Activated CD4-positive, CD25-positive, alpha-beta regulatory T cell treated with anti-CD3 and anti-CD28 coated beads, Interleukin-2, amount 50 U/mL, for 72 hours (primary cell): ENCODE data around the gene MTMR3.

Experiments used
- DNase-seq: peaks from one replicate; pipeline ENCODE4 v3.0.0; 2021

MTMR3 gene

DNA sequence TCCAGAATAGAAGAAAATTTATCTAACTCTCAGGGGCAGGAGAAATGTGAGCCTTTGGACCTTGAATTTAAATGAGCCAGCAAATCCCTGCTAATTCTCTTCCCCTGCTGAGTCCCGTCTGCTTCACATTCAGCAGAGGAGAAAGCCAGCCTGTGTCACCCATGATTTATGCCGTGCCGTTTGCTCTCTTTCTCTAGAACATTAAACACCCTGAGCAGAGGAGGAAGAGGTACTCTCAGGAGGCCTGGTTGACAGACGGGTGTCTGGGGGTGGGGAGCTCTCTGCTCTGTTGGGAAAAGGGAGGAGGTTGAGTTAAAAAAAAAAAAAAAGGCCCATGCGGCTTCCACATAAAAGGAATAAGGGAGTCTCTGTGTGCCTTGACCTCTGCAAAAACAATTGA is 11.3 kb upstream of the MTMR3 start:
- DNase-seq = no peak

DNA sequence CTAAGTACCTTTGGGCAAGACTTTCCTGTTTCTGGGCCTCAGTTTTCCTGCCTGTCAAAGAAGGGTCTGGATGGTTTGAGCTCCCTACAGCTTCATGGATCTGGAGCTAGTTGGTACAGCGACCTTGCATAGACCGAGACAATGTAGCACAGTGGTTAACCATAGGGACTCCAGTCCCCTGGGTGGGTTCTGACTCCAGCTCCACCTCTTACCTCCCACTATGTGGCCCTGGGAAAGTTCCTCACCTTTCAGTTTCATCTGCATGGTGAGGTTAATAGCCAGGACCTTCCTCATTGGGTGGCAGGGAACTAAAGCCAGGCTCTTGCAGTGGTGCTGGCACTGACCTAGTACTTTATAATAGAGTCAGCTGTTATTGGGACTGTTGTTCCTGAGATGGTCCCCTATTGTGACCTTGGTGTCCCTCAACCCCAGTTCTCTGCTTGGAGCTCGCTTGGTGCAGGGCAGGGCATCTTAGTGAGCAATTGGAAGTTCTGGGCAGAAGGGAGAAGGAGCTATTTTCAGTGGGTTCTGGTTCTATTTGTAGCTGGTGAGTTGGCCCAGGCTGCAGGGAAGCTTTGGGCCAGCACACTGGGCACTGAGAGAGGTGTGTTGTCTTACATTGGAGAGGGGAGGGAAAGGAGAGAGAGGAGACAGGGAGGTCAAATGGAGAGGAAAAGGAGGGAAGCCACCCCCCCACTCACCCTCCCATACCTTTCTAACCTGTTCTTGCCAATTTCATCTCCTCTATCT is 10.7 kb upstream of the MTMR3 start:
- no peak for DNase-seq

DNA sequence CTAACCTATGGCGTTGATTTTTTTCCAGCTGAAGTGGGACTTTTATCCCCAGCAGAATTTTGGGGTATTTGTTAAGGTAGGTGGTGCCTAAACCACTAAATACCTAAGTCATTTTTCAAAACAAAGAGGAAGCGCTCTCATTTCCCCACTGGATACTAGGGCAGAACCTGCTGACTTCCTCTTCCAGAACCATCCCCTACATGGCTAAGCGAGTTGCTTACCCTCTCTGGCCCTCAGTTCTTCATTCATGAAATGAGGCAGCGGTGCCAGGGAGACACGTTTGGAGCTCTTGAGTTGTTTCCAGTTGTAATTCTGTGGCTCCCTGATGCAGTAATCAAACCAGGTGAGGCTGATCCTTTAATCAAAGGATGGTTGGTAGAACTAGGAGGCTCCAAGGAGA is 10.0 kb upstream of the MTMR3 start:
- DNase-seq = no peak

DNA sequence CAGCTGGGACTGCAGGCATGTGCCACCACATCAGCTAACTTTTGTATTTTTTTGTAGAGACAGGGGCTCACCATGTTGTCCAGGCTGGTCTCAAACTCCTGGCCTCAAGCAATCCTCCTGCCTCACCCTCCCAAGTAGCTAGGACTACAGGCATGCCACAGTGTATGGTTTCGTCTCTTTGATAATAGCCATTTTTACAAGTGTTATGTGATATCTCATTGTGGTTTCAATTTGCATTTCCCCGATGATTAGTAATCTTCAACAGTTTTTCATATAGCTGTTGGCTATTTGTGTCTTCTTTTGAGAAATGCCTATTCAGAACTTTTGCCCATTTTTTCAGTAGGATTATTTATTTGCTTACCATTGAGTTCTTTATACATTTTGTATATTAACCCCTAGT is 9.0 kb upstream of the MTMR3 start:
- no peak for DNase-seq

DNA sequence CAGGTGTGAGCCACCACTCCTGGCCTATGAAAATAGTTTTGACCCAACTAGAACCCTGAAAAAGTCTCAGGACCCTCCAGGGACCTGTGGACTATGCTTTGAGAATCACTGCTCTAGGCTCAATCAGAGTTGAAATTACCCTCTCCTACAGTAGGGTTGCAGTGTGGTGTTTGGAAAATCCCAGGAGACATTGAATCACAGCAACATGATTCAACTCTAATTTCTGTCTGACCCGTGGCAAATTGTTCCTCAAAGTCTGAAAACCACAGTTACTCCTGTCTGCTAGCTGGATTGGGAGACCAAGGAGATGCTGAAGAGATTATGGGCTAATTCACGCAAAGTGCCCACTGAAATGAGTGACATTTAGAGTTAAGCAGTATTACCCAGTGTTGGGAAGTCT is 5.4 kb upstream of the MTMR3 start:
- no peak for DNase-seq

DNA sequence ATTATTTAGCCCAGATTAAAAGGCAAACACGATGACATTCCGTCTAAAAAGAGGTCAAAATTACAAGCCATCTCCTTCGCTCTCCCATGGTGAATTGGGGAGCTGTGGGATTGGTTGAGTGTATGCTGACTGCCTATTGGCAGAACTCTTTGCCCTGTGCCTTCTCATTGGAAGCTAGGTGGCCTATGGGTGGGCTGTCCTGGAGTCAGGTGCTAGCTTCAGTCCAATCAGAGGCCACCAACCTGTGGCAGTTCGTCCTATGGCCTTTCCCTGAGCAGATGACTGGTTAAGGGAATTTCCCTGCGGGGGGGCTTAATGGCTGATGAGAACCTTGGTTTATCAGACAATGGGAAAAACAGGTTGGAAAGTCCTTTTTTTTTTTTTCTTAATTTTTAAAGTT is 3.2 kb upstream of the MTMR3 start:
- peak; percentile 35 for DNase-seq

DNA sequence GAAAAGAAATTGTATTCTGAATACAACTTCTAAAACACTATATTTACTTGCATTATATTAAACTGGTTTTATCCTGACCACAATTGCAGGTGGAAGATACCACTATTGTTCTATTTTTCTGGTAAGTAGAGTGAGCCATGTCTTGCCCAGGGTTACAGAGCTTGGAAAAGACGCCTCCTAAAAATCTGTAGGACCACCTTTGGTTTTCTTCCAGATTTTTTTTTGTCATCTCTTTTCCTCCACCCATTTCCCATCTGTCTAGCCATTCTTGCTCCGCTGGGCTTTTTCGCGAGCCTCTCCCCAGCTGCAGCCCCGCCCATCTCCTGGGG is 294 bp upstream of the MTMR3 start:
- no peak for DNase-seq

DNA sequence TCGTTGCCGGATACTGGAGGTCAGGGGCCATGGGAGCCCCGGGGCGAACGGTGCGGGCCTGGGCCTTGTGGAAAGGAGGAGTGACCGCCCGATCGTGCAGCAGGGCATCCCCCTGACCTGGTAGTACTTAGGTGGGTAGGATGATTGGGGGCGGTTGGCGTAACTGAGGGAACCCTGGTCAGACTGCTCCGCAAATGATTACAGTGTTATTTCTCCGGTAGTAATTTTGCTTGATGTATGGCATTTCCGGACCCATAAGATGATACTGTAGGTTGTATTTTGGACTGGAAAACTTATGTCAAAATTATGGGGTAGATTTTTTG is 762 bp downstream of the MTMR3 start:
- DNase-seq = no peak

DNA sequence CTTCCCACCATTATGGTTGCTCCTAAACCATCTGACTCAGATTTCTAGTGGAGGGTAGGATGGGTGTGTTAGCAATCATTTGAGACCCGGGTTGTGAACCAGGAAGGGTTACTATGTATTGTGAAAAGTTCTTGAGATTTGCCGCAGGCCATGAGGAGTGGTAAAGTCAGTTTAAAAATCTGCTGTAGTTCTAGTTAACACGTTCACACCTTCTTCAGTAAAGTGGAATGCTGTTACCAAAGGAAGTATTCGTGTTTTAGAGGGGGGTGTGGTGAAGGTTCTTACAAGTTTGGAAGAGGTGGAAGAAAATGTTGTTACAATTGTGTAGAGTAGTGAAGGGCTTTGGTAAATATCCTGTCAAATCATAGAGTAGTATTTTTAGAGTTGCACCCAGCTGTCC is 2.6 kb downstream of the MTMR3 start:
- DNase-seq = no peak

DNA sequence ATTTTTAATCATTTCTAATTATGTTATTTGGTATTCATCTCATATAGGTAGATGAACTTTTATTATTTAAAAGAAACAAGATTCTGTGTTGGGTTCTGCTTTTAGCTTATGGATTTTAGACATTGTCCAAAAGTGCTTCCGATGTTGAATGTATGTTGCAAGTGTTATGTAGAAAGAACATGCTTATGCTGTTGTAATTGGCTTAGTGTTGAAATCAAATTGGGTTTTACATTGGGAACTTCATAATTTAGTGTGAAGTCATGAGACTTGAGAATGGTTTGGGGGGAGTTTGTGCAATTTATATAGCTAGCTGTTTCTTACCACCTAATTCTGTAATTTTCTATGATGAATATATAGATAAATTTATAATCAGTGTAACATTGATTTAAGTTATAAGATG is 3.6 kb downstream of the MTMR3 start:
- no peak for DNase-seq

DNA sequence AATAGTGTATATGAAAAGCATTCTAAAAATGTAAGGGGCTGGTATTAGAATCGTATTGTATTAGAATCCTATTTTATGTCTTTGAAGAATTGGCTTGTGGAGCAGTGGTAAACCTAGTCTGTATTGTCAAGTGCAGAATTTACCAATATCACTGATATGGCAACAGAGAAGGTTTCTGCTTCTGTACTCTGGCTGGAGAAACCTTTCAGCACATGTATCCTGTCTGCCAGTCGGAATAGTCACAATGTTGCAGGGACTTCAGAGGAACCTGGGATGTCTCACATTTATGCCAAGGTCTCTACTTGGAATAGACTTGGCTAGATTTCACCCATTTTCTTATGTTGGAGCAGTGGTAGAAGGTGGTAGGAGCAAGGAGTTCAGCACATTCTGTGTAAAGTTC is 4.4 kb downstream of the MTMR3 start:
- no peak for DNase-seq

DNA sequence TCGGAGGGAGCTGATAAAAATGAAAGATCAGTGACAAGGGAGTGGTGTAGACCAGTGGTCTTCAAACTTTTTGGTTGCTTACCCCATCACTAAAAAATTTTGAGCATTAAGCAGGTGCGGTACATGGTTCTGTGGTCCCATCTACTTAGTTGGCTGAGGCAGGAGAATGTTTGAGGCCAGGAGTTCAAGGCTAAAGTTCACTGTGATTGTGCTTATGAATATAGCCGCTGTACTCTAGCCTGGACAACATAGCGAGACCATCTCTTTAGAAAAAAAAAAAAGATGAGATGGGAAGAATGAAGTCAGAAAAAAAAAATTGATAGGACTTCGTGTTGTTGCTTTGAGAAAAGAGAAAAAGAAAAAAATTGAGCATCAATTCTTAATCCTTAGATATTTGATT is 7.8 kb downstream of the MTMR3 start:
- no peak for DNase-seq

DNA sequence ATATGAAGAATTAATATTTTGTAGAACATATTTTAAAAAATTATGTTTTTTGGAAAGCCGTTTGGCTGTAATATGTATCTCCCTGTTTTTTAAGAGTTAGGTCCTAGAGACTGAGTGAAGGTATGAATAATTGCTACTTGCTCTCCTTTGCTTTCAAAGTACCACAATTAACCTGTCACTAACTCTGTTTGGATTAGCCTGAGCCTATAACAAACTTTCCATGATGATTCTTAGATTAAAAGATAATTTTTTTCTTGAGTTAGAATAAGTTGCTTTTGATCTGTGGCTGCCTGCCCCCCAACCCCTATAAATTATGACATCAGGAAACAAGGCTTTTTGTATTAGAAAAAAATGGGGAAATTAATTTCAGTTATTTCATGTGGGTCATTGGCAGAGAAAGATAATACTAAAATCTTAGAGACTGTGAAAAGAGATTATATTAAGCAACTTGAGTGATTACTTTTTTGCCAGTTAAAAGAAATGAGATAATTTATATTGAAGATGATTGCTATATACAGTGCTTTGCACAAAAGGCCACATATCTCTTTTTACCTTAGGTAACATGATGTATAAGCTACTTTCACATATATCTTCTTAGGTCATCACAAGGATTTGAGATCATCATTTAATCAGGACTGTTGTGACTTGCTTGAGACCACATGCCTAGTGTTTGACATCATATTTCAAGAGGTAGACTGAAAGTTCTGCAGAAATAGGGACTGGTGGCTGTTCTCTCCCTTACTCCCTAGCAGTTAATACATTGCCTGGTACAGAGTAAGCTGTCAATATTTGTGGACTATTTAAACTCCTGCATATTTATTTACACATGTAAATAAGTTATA is 9.6 kb downstream of the MTMR3 start:
- no peak for DNase-seq

DNA sequence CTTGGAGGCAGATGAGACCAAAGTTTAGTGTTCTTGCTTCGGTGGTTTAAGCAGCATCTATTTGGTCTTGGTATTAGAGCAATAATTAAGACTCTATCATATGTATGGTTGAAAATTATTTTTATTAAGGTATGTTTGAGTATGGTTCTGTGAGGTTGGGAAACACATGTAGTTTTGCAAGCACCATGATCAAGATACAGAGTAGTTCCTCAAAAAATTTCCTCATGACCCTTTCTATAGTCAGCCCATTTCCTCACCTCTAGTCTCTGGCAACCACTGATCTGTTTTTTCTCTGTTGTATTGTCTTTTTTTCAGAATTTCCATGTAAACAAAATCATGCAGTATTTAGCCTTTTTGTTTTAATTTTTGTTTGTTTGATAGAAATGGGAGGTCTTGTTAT is 18.4 kb downstream of the MTMR3 start:
- DNase-seq = no peak

DNA sequence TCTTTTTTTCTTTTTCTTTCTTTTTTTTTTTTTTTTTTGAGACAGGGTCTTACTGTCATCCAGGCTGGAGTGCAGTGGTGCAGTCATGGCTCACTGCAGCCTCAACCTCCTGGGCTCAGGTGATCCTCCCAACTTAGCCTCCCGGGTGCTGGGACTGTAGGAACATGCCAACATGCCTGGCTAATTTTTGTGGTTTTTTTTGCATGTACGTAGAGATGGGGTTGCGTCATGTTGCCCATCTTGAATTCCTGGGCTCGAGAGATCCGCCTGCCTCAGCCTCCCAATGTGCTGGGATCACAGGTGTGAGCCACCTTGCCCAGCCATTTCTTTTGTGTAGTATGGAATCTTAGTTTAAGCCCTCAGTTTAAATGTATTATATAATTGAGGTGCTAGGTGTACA is 20.4 kb downstream of the MTMR3 start:
- no peak for DNase-seq

DNA sequence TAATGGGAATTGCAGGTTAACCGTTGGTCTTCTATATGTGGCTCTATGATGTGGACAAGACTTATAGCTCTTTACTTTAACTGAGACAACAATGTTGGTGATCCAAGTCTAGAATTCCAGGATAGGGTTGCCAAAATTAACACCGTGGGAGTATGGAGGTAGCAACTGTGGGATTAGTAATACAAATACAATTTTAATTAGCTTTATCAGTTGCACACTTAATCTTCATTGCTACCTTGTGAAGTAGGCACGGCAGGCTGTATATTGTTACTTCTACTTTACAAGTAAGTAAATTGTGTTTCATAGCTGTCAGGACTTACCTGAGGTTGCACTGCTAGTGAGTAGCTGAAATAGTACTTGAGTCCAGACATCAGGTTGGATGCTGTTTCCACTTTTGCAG is 21.0 kb downstream of the MTMR3 start:
- DNase-seq = no peak

DNA sequence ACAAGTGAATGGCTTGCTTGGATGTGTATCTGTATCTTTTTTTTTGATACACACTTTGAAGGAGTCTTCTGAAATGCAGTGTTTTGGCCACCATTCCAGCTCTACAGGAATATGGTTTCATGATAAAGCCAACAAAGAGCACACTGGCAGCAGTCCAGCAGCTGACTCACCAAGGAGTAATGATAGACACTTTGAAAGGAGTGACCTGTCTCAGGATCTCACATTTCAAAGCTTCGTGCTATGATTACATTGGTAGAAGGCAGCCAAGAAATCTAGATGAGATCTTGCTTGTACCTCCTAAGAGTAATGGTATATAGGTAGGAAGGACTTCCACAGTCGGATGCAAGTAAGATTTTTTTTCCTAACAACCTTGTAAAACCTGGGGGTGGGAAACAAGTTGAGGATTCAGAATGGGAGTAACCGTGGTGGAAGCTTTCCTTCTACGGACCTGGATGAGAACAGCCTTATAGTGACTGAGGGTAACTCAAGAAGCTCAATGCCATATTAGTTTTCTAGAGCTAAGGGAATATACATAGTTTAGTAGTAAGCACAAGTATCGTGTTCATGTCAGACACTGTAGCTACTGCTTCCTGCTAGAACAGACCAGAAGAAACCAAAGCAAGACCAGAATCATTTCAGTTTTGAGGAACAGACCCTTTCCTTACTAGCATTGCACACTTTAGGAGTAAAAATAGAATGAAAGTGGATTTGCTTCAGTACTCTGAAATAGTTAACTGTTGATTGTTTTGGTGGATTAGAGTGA is 25.0 kb downstream of the MTMR3 start:
- no peak for DNase-seq

DNA sequence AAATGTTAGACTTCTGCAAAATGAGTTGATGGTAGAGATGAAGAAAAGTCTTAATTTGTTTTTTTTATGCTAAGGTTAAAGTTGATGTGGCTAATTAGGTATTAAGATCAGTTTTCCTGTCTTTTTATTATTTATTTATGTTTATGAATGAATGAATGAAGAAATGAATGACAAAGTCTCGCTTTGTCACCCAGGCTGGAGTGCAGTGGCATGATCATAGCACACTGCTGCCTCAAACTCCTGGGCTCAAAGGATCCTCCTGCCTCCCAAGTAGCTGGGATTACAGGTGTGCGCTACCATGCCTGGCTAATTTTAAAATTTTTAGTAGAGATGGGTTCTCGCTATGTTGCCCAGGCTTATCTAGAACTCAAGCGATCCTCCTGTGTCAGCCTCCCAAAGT is 29.2 kb downstream of the MTMR3 start:
- DNase-seq = no peak

DNA sequence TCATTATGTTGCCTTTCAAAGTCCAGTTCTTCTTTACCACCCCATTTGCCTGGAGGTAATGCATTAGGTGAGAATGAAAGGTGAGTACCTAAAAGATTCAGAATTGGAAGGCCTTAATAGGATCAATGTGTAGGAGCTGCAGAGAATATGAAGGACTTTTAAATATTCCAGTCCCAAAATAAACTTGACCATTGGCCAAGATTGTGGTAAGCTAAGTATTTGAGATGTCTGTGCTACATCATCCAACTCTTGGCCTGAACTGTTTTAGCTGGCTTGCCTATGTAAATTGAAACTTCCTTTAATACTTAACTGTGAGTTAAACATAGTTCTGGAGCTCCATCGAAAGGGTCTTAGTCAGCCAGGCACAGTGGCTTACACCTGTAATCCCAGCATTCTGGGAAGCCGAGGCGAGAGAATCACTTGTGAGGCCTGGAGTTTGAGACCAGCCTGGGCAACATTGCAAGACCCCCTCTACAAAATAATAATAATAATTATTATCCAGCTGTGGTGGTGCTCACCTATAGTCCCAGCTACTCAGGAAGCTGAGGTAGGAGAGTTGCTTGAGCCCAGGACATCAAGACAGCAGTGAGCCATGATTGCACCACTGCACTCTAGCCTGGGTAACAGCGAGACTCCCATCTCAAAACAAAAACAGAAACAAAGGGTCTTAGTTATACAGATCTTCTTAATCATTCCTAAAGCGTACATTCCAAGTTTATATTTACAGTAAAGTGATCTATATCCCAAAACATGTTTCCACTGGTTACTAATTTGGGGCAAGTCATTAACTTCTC is 29.8 kb downstream of the MTMR3 start:
- no peak for DNase-seq

DNA sequence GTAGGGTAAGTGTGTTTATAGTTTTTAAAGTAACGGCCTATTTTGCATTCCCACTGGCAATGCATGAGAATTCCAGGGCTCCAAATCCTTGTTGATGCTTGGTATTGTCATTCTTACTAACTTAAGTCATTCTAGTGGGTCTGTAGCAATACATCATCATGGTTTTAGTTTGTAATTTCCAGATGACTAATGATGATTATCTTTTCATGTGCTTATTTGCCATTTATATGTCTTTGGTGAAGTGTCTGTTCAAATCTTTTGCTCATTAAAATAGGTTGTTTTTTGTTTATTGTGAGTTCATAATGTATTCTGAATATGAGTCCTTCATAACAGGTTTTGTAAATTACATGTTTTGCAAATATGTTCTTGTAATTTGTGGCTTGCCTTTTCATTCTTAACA is 31.2 kb downstream of the MTMR3 start:
- no peak for DNase-seq

DNA sequence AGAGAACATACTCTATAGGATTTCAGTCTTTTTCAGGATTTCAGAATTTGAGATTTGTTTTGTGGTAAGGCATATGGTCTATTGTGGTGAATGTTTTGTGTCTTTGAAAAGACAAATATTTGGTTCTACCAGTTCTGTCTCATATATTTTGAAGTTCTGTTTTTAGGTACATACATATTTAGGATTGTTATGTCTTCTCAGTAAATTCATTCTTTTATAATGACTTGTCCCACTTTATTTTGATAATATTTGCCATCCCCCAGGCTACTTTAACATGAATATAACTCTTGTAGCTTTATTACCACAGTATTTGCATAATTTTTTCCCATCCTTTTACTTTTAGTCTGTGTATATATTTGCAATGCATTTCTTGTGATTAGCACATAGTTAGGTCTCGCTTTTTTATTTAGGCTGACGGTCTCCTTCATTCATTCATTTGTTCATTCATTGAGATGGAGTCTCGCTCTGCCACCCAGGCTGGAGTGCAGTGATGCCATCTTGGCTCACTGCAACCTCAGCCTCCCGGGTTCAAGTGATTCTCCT is 32.1 kb downstream of the MTMR3 start:
- no peak for DNase-seq

DNA sequence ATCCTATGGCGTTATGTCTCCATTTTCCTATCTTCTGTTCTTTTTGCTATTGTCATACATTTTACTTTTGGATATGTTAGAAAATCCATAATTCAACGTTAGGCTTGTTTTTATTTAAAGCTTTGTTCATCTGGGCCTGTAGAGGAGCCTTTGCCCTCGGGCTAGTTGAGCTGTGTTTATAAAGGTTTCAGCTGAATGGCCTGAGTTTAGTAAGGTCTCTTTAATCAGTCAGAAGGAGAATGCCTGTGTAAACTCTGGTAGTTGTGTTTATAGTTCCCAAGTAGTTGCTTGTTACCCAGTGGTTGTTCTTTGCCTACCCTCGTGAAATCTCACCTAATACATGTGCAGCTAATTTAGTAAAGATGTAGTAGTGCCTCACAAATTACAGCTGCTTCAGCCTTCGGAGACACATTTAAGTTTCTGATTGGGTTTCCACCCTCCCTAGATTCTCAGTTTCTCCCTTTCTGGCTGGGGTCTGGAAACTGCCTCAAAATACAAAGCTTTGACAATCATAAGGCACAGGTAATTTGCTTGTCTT is 33.1 kb downstream of the MTMR3 start:
- no peak for DNase-seq
